Smooth muscle cell of the brain vasculature (primary cell): ENCODE data around the gene UNC5C.

Experiments
- DNase-seq: peaks from one replicate; pipeline ENCODE4 v3.0.0-alpha.2; 2012; ENCODE audit warnings: low read depth, low spot score

UNC5C gene

DNA sequence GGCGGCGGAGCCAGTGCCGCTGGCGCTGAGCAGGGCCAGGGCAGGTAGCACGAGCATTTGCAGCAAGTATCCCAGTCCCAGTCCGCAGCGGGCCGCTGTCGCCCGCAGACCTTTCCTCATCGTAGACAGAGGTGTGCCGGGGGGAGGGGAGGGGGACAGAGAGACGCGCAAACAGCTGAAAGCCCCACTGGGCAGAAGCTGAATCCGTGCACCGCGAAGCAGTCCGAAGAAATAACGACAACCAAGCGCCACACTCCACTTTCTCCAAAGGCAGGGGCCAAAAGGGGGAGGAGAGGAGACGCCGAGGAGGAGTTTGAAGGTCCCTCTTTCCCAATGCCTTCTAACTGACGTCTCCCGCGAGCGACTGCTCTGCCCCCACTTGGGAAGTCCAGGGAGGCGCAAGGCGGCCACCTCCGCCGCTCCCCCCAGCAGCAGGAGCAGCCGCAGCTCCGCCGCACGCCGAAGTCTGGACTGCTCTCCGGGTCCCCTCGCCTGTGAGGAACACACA, at the start of gene UNC5C:
UNC5C (minus strand) TSS at position 236 of the 508 bp plus-strand sequence.
- no peak for DNase-seq

DNA sequence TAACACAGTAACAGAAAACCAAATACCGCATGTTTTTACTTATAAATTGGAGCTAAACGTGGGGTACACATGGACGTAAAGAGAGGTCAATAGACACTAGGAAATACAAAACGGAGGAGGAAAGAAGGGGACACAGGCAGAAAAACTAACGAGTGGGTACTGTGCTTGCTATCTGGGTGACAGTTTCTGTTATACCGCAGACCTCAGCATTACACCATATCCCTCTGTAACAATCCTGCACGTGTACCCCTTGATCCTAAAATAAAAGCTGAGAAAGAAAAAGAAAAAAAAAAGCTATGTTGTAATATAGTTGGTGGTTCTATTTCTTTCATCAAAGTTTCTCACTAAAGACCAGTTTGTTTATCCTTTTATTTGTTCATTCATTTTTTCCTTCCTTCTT, 47.9 kb upstream of the UNC5C start:
- DNase-seq, result no peak

DNA sequence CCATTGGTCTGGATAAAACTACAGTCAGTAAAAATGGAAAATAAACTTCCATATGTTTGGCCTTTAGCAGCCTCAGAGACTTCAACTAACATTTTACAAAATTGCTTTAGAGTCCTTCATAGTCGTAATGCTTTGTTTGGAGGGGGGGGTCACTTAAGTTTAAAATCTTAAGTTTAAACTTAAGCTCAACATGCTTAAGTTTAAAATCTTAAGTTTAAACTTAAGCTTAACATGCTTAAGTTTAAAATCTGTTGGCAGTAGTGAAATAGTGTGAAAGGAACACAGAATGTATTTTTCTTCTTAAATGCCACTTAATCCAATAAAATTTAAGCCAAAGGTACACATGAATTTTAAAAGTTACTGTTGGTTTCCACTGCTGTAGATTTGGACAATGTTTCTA, 45.9 kb upstream of the UNC5C start:
- no peak for DNase-seq

- no peak for DNase-seq
Measured at GRCh38 chr4:95594013-95594412, 45.2 kb upstream of the UNC5C start.

GRCh38 chr4:95591278-95591677, 42.5 kb upstream of the UNC5C start:
- no peak for DNase-seq

DNA sequence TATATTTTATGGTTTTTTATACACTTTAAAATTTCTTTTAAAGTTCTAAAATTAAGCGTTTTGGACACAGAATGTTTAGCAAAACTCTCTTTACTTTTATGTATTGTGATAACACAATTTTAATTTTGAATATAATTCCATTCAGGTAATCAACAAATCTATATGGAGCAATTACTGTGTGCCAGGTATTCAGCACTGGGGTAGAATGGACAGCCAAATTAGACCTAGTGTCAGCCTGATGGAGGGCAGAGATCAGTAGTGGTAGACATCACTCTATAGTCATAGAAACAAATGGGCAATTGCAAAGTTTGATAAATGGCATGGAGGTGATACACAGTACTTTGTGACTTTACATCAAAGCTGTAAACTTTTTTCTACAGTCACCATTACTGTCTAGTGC, 41.8 kb upstream of the UNC5C start:
- DNase-seq, result no peak

DNA sequence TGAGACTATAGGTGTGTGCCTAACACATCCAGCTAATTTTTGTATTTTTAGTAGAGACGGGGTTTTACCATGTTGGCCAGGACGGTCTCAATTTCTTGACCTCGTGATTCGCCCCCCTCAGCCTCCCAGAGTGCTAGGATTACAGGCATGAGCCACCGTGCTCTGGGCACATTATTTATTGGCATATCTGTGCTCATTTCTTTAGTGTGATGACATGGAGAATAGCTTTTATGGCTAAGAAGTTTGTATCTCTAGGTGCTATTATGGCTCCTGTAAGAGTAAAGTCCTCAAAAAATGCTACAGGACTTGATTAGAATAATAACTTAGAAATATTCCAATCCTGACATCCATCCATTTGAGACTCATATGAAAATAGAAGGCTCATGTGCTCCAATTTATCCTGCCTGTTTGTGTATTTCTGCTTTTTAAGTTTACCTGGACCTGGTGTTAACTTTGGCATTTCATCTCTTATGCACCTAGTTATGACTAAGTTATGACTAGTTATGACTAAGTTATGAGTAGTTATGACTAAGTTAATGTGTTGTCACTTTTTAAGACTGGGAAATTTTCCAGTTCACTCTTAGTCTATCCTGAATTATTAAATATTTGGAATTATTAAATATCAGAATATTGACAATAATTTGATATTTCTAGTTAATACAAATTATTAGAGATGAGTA, 36.4 kb upstream of the UNC5C start:
- DNase-seq, result no peak

DNA sequence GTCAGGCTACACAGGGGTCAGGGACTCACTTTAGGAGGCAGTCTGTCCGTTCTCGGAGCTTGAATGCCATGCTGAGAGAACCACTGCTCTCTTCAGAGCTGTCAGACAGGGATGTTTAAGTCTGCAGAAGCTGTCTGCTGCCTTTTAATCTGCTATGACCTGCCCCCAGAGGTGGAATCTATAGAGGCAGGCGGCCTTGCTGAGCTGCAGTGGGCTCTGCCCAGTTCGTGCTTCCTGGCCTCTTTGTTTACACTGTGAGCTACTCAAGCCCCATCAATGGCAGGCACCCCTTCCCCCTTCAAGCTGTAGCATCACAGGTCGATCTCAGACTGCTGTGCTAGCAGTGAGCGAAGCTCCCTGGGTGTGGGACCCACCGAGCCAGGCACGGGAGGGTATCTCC, 31.5 kb upstream of the UNC5C start:
- DNase-seq, result no peak

DNA sequence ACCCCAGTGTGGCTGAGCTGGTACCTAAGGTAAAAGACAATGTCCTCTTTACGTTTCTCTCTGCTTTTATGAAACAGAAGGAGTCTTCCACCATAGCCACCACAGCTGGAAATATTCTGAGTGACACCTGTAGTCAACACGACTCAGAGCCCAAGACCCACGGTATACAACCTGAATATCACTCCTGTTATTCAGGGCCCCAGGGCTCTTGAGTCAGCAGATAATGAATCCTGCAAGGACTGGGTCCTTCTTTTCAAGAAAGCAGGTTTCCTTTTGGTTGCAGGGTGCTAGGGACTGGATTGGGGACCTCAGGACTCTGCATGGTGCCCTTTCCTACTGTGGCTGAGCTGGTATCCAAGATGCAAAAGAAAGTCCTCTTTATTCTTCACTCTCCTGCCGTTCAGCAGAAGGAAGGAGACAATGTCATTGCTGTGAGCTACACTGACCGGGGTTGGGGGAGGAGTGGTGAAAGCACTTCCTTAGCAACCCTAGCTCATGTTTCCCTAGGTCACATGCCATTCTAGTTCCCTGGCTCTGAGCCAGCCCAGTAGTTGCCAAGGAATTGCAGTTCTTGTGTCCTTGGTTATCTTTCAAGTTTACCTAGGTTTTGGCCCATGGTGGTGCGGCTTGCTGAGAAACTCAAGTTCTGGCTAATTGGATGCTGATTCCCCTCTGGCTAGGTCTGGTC, 23.7 kb upstream of the UNC5C start:
- DNase-seq, result no peak

- no peak for DNase-seq
Measured at GRCh38 chr4:95571577-95571976, 22.8 kb upstream of the UNC5C start.

DNA sequence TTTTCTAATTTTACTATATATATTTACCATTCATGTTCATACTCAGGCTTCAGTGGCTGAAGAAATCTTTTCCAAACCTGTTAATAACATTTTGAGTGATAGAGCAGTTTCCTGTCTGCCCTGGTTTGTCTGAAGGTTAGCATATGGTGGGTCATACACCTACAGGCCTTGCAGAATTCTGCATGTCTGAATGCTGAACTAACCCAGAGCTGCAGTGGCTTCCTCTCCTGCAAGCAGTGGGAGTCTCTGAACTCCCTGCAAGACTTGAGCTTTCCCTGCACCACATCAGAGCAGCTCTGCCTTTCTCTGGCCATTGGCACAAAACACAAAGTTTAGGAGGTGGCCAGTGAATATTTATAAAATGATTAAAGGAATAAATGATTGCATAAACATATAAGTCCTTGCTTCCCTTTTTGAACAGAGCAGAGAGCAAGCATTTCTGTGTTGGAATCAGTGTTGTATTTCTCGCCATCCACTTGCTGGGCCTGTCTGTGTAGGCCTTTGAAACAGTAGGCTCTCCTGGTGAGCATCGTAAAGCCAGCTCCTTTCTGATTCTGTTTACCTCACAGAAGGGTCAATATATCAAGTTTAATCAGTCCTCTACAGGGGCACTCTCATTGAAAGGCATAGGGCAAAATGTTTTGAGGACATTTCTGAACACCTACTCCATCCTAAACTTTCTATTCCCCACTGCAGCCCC, 15.0 kb upstream of the UNC5C start:
- no peak for DNase-seq

GRCh38 chr4:95560774-95561173, 12.0 kb upstream of the UNC5C start:
- DNase-seq, result no peak

DNA sequence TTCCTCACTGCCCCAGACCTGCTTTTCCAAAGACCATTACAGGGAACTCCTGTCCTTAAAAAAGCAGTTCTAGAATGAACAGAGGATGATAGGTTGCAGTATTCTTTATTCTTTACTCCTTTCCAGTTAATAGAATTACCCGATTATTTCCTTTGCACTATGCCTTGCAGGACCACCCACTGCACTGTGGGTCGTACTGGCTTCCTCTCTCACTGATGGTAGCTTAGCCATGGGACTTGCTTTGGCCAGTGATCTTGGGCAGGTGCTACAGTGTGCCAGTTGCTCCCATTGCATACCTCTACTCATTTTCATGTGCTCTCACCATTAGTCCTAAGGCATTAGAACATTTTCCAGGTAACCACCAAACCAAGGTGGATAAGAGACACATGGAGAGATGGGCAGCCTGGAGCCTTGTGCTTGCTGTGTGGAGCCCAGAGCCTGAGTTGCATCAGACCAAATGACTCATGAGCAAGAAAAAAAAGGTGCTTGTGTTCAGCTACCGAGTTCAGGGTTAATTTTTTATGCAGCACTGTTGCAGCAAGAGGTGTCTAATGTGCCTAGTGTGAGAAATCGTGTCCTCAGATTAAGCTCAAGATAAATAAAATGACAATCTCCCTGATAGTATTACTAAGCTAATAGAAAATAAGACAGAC, 7.6 kb upstream of the UNC5C start:
- no peak for DNase-seq

- DNase-seq, result no peak
Measured at GRCh38 chr4:95552942-95553550, 4.3 kb upstream of the UNC5C start.

GRCh38 chr4:95551653-95552052, 2.9 kb upstream of the UNC5C start:
- no peak for DNase-seq

DNA sequence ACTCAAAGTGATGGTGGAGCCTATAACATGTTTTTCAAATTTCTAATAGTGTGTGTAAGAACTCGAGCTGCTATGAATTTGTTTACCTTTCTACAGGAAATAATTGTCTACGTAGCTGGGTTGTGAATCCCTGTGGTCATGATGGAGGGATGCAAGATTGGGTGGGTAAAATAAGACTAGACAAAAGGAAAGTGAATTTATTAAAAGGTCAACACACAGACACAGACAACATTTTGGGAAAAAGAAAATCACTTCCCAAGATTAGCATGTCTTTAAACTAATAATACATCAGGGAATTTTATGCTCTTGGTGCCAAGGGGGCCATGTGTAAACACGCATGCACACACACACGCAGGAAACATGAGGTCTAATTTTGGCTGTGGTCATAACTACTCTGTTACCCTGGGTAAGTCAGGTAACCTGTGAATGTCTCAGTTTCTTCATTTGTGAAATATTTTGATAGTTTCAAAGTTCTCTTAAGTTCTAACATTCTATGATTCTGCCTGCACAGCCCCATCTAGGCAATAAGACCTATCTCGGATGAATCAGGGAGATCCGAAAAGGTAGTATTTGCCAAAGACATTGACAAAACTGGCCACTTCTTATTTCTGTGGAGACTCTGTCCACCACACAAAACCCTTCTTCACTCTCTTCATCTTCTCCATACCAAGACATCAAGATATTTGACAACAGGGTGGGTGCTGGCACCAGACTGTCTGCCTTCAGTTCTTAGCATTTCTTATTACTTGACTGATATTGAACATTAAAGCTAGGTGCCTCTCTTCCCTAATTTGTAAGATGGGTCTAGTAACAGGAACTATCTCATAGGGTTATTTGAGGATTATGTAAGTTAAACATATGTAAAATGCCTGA, 1.6 kb upstream of the UNC5C start:
- DNase-seq, result no peak

- no peak for DNase-seq
Measured at GRCh38 chr4:95549246-95550114, 707 bp upstream of the UNC5C start.

GRCh38 chr4:95547715-95548471, 880 bp downstream of the UNC5C start:
- DNase-seq, result no peak
